Measurements from ENCODE around the gene REEP3. TPM values are rescaled to one million over a fixed set of nuclear protein-coding genes. Genes with fewer than 3 reads are reported as not detected.
A peak's percentile ranks its signal among the peaks of the same experiment; 100 is the strongest.
"Not testable (repeated sequence)": the region's sequence is repeated elsewhere in the genome, so short reads cannot be mapped to it uniquely, and the experiment has no call there.

REEP3 gene
- total RNA-seq, 1 donor from 2014 or later = 70.5 TPM

DNA sequence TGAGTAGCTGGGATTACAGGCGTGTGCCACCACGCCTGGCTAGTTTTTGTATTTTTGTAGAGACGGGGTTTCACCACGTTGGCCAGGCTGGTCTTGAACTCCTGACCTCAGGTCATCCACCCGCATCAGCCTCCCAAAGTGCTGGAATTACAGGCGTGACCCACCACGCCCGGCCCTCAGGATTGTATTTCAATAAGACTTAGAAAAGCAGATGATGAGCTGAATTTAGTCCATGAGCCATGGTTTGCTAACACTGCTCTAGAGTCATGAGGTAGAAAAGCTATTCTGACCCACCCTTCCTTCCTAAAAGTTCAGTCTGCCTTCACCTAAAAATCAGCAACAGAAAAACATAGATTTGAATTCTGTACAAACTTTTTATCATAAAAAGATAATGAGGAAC, 139.7 kb downstream of the REEP3 start:
- DNase-seq (ENCODE audit: extremely low read depth, low read depth, low spot score) = not testable (repeated sequence)

DNA sequence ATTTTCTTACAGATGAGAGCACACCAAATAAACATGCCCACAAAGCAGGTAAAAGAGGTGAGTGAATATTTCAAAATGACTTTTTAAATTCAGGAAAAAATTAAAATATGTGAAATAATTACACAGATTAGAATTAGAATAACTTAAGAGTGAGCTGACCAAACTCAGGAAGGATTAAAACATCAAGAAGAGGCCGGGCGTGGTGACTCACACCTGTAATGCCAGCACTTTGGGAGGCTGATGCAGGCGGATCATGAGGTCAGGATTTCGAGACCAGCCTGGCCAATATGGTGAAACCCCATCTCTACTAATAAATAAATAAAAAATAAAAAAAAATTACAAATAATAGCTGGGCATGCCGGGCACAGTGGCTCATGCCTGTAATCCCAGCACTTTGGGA, 140.1 kb downstream of the REEP3 start:
- DNase-seq (ENCODE audit: extremely low read depth, low read depth, low spot score) = no peak

DNA sequence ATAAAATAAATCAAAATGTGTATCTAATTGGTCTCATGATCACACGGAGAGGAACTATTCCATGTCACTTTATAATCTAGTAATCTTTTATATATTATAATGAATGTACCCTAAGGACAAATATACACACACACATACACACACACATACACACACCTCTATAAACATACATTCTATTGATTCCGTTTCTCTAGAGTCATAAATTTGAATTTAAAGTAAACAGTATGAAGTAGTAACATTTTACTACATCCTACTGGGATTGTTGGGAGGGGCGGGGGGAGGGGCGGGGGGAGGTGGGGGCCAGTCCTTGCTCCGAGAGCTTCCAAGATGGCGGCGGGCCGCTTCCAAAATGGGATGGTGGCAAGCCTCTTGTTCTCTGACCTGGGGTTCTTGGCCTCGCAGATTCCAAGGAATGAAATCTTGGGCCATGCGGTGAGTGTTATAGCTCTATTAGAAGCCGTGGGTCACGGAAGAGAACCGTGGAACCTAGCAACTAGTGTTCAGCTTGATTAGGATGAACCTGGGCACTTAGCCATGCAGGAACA, 143.2 kb downstream of the REEP3 start:
- no peak for DNase-seq (ENCODE audit: extremely low read depth, low read depth, low spot score)

DNA sequence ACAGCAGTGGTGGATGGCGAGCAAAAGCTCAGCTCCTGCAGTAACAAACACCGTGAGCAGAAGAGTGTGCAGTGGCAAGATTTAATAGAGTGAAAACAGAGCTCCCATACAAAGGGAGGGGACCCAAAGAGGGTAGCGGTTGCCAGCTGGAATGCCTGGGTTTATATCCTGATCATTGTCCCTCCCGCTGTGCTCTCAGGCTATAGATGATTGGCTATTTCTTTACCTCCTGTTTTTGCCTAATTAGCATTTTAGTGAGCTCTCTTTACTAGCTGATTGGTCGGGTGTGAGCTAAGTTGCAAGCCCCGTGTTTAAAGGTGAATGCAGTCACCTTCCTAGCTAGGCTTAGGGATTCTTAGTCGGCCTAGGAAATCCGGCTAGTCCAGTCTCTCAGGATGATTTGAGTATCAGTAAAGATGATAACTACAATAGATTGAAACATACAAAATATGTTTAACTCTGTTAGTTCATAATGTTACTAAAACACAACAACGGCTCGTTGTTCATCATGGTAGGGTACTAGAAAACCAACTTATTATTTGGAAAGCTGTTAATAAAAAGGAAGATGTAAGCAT, 143.9 kb downstream of the REEP3 start:
- not testable (repeated sequence) for DNase-seq (ENCODE audit: extremely low read depth, low read depth, low spot score)

DNA sequence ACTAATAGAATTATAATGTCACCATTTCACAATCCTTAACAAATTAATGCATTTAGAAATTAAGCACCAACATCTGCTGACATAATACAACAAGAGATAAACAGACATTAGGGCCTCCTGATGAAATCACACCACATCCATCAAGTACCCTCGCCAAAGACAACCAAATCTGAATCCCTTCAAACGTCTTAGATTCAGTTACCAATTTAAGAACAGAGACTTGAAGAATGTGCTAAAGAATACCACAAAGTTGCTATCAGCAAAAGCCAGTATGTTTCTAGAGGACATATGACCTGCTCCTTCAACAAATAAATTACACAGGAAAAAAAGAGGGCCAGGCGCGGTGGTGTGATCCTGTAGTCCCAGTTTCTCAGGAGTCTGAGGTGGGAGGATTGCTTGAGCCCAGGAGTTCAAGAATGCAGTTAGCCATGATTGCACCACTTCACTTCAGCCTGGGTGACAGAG, 144.5 kb downstream of the REEP3 start:
- no peak for DNase-seq (ENCODE audit: extremely low read depth, low read depth, low spot score)

DNA sequence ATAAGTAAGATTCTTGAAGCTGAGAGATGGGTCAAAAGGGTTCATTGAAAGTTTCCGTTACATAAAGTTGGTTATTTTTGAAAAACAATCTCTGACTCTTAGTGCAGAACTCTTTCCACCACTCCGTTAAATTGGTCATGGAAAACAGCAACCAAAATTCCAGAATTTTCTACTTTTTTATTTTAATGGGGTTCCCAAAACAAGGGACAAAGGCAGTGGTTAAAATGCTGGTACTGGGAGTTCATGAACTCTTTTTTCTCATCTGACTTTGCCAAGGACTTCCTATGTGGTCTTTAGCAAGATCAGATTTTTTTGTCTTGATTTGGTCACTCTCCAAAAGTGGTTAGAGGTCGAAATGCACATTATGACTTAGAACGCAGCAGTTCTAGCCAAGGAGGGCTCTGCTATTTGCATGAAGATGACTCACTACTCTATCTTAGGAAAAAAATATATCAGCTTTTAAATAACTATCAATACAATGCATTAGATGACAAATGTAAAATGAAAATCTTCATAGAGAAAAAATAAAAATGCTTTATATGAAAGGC, 145.7 kb downstream of the REEP3 start:
- DNase-seq (ENCODE audit: extremely low read depth, low read depth, low spot score) = no peak

DNA sequence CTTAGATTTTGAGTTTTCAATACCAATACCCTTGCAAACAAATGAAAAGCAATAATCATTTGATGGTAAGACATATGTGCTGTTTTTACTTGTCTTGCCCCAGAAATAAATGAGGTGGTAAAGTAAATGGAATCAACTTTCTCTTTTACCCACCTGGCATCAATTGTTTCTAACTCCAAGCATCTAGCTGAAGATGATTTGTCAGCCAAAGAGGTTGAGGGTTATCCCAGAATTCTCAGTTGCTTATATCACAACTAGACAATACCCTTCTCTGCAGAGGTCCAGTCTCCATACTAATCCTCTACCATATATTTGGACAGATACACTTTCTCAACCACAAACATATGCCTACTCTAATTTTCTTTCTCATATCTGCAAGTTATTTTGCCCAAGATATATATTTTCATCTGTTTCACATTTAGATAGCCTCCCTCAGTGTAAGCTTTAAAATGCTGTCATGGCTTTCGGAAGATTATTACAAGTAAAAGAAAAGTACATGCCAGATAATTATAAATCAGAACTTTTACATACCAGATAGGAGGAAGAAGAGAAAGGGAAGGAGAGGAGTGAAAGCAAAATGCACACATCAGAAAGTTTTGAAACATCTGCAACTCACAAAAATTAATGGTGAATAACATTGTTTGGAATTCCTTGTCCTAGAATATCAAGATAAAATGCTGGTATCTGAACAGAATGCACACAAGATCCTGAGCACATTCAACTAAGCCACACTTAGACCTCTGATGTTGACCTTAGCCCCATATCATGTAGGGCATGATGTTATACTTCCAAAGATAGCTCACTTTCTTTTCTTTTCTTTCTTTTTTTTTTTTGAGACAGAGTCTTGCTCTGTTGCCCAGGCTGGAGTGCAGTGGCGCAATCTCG, 146.6 kb downstream of the REEP3 start:
- no peak for DNase-seq (ENCODE audit: extremely low read depth, low read depth, low spot score)

DNA sequence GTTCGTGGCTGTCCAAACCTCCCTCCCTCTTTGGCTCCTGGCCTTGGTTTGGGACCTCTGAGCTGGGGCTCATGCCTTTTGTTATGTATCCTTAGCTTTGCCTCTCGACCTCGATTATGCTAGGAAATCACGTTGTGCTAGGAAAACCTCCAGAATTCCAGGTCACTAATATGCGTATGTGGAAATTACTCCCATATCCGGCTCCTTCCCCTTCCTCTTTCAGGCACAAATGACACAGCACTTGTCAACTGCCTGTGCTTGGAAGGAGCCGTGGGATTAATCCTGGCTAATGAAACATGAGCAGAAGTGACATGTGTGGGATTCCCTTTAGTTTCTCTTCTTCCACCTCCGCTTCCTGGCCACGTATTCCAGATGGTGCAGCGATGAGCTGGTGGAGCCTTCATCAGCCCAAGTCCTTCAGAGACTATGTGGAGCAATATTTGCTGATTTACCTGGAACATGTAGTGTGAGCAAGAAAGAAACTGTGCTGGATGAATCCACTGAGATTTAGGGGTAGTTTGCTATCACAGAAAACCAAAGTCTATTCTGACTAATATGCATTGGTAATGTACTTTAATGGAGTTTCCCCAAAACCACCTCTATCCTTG, 149.2 kb downstream of the REEP3 start:
- peak; percentile 96 for DNase-seq (ENCODE audit: extremely low read depth, low read depth, low spot score)

DNA sequence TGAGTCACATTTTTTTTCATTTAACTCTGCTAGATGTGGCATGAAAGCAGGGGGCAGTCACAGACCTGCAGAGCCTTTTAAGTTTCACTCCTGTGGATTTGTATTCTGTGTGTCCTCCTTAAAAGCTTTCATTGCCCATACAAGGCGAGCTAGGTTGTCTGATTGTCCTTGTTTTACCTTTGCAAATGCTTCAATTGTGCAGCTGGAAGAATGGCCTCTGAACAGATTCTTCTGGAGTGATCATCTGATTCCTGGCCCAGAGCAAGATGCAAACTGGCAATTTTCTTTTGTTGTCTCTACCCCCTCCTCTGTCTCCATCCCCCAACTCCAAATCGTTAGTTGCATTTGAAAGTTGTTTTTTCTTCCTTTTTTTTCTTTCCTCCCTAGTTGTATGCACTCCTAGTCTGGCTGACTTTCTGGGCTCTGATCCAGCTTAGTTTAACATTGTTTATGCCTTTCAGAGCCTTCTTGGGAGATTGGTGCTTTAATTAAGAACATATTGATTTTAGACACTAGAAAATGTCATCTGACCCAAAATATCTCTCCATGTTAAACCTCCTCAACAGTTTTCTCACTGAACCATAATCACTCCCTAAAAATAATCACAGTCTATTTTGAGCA, 150.2 kb downstream of the REEP3 start:
- DNase-seq (ENCODE audit: extremely low read depth, low read depth, low spot score) = no peak

DNA sequence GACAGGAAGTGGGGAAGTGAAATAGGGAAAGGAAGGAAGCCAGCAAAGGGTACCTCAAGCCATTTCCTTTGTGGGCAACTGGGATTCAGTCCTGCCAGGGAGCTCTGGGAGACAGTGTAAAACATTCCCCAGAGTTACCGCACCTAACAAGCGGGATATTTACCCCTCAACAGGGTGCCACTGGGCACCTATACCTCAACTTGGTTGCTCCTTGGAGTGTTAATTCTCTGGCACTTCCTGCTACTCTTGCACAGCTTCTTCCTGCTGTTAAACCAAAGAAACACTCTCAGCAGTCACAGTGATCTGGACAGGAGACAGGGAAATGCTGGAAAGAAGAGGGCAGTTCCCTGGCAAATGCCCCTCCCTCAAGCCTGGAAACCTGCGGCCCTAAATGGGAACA, 151.3 kb downstream of the REEP3 start:
- no peak for DNase-seq (ENCODE audit: extremely low read depth, low read depth, low spot score)

DNA sequence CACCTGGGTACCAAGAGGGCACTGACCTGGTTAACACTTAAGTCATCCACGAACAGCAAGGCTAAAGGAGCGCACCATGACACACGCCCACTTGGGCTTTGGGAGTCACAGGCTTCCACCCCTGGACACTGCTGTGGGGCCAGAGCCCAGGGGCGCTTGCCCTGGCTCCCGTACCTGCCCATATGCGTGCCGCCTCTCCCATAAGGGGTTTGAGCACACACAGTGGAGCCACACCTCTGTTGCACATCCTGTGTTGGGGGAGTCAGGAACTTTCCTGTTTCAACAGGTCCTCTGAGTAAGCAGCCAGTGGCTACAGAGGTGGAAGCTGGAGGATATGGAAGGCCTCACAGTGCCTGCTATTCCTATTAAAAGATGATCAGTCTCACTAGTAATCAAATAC, 152.0 kb downstream of the REEP3 start:
- DNase-seq (ENCODE audit: extremely low read depth, low read depth, low spot score) = no peak

DNA sequence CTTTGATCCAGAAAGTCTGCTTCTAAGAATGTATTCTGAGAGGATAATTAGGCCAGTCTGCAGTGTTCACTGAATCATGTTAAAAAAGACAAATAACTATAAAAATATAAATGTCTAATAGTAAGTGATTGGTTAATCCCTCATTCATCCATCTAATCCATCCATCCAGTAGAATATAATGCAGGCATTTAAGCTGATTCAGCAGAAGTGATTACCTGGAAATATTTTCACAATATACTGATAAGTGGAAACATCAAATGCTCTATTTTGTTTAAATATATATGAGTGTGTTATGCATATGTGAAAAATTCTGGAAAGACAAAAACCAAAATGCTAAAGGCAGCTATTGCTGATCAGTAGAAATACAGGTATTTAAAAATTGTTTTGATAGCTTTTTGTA, 152.6 kb downstream of the REEP3 start:
- no peak for DNase-seq (ENCODE audit: extremely low read depth, low read depth, low spot score)

Other genes with a start within 250 kb of the REEP3 start
- 123 and 130 TPM in 2 replicates for gene JMJD1C, start 55.4 kb upstream of the REEP3 start, total RNA-seq

Measured in glomerular endothelial cell (primary cell).